ENCODE results near the gene CEACAM21. TPM values are rescaled to one million over a fixed set of nuclear protein-coding genes. Genes with fewer than 3 reads are reported as not detected.

The CEACAM21 gene
- total RNA-seq (1 to 10 TPM in 1 of 2 donors, under 1 TPM in 1; 0.71 to 1.3 TPM), polyA plus RNA-seq (ENCODE audit: insufficient read depth, low read depth, low replicate concordance) (3.6 TPM)
- long read RNA-seq, donor 1 = 0 reads
- long read RNA-seq, donor 2 = 0 reads

- no peaks in the 10 kb centered on the region for H3K27me3 ChIP-seq
- intact Hi-C loops (cut with DNase I; ENCODE audit: low total_unique reads) = loop anchor here (10.0 kb wide), 1 partner anchor 131 kb away; the partner anchor contains the start of gene ERICH4
- H3K4me1 ChIP-seq = no peaks in the 10 kb centered on the region
- DNase-seq = peak; percentile 34
- H3K36me3 ChIP-seq (ENCODE audit: low read depth, missing control alignments) = no peaks in the 10 kb centered on the region
- TF ChIP-seq, protein P1, sequence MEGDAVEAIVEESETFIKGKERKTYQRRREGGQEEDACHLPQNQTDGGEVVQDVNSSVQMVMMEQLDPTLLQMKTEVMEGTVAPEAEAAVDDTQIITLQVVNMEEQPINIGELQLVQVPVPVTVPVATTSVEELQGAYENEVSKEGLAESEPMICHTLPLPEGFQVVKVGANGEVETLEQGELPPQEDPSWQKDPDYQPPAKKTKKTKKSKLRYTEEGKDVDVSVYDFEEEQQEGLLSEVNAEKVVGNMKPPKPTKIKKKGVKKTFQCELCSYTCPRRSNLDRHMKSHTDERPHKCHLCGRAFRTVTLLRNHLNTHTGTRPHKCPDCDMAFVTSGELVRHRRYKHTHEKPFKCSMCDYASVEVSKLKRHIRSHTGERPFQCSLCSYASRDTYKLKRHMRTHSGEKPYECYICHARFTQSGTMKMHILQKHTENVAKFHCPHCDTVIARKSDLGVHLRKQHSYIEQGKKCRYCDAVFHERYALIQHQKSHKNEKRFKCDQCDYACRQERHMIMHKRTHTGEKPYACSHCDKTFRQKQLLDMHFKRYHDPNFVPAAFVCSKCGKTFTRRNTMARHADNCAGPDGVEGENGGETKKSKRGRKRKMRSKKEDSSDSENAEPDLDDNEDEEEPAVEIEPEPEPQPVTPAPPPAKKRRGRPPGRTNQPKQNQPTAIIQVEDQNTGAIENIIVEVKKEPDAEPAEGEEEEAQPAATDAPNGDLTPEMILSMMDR (IDR thresholded peaks at IDR 0.05) = no peak
- TF ChIP-seq POLR2A (IDR thresholded peaks at IDR 0.05) = no peak
- 42 to 69% methylated on average over 3 to 4 of the region's 4 CpGs for WGBS, 2 donors
- no peak within 1 kb of the TSS for H3K4me3 ChIP-seq
- no peaks in the 10 kb centered on the region for H3K9me3 ChIP-seq
- H3K27ac ChIP-seq = no peak within 1 kb of the TSS
These were observed at the start of gene CEACAM21 for GRCh38 chr19:41575998-41576397. CEACAM21 (plus strand) TSS chr19:41576166; CDS start chr19:41576275, 109 bp downstream.

DNA sequence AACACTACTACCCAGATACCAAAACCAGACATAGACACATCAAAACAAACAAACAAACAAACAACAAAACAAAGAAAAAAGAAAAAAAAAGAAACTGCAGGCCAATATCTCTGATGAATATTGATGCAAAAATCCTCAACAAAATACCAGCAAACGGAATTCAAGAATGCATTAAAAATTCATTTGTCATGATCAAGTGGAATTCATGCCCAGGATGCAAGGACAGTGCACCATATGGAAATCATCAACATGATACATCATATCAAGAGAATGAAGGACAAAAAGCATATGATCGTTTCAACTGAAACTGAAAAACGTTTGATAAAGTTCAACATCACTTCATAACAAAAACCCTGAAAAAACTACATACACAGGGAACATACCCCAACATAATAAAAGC lies 48.9 kb upstream of the CEACAM21 start:
- TF ChIP-seq, protein P1 (IDR thresholded peaks at IDR 0.05) = no peak
- TF ChIP-seq POLR2A (IDR thresholded peaks at IDR 0.05) = no peak
- Histone ChIP-seq H3K4me1 (no peaks in the 10 kb centered on the region), H3K9me3 (no peaks in the 10 kb centered on the region), H3K27ac (no peak overlapping the region), H3K4me3 (no peak overlapping the region), H3K27me3 (no peaks in the 10 kb centered on the region), H3K36me3 (ENCODE audit: low read depth, missing control alignments) (no peaks in the 10 kb centered on the region)
- 55 to 58% methylated on average over 3 of the region's 3 CpGs for WGBS, 2 donors
- no peak for DNase-seq
- intact Hi-C loops (cut with DNase I; ENCODE audit: low total_unique reads) = no loop called here

DNA sequence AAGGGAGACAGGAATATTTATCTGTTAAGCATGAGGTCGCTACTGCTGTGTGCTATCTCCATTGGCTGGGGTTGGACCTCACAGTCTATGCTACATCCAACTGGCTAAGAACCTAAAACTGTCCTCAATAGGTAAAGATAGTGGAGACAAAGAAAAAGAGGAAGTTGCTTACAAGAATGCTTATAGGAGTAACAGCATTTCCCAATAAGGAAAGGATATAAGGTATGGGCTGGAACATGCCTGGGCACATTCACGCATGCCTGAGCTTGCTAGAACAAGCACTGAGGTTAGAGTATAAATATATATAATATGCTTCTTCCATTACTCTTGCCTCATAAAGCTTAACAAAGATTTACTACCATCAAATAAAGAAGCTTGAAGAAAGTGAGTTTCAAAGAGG lies 47.9 kb upstream of the CEACAM21 start:
- no peaks in the 10 kb centered on the region for H3K4me1 ChIP-seq
- H3K9me3 ChIP-seq = no peaks in the 10 kb centered on the region
- H3K4me3 ChIP-seq = no peak overlapping the region
- WGBS, 2 donors = 74 to 76% methylated on average over 2 of the region's 2 CpGs
- no peaks in the 10 kb centered on the region for H3K36me3 ChIP-seq (ENCODE audit: low read depth, missing control alignments)
- no peak for DNase-seq
- H3K27me3 ChIP-seq = no peaks in the 10 kb centered on the region
- TF ChIP-seq, protein P1 (IDR thresholded peaks at IDR 0.05) = no peak
- TF ChIP-seq POLR2A (IDR thresholded peaks at IDR 0.05) = no peak
- H3K27ac ChIP-seq = no peak overlapping the region
- intact Hi-C loops (cut with DNase I; ENCODE audit: low total_unique reads) = no loop called here

- H3K4me3 ChIP-seq = no peak overlapping the region
These were observed 46.3 kb upstream of the CEACAM21 start for GRCh38 chr19:41529484-41530183.

More at GRCh38 chr19:41529484-41530183, 46.3 kb upstream of the CEACAM21 start:
- TF ChIP-seq, protein P1 (IDR thresholded peaks at IDR 0.05) = no peak
- no peak for TF ChIP-seq POLR2A (IDR thresholded peaks at IDR 0.05)
- intact Hi-C loops (cut with DNase I; ENCODE audit: low total_unique reads) = no loop called here
- H3K27me3 ChIP-seq = no peaks in the 10 kb centered on the region
- DNase-seq = no peak
- H3K36me3 ChIP-seq (ENCODE audit: low read depth, missing control alignments) = no peaks in the 10 kb centered on the region
- WGBS, 2 donors = 50 to 81% methylated on average over 4 of the region's 4 CpGs
- no peak overlapping the region for H3K27ac ChIP-seq
- H3K4me1 ChIP-seq = no peaks in the 10 kb centered on the region
- H3K9me3 ChIP-seq = no peaks in the 10 kb centered on the region

All from testis (tissue), 5 donors.